Endothelial cell of umbilical vein (primary cell): ENCODE measurements around the gene TEAD3. TPM values are rescaled to one million over a fixed set of nuclear protein-coding genes. Genes with fewer than 3 reads are reported as not detected.

Experiments
- BruUV-seq: library from RNA; stranded (reverse); fragments of 400-500 nt; replicated peaks from 2 replicates; lab custom pipeline; 2021; lab: Mats Ljungman, UMichigan
- CTCF ChIA-PET: fragments of 300-600, 350-600 bp; sonication (Branson Sonifier 250); formaldehyde crosslinking; loops from one replicate; lab custom pipeline; 2021; ENCODE audit warnings: antibody characterized with exemption, inconsistent platforms; lab: Charles Lee
- POLR2A ChIA-PET: fragments of 300-600, 350-600 bp; sonication (Branson Sonifier 250); formaldehyde crosslinking; loops from one replicate; lab custom pipeline; 2021; ENCODE audit warnings: antibody characterized with exemption, inconsistent platforms; lab: Charles Lee
- DNase-seq: peaks from one replicate; pipeline ENCODE4 v3.0.0-alpha.2; 2011; ENCODE audit warnings: low read depth, low spot score
- FAIRE-seq: peaks from 2 replicates; lab custom pipeline; 2011; peaks lifted over from hg19 to GRCh38; lab: Jason Lieb, UNC
- H2AFZ ChIP-seq: 2 replicates; pipeline ENCODE4 v1.6.0; 2012; ENCODE audit warnings: low read depth, low read length, control low read depth, inconsistent platforms
- H3K27ac ChIP-seq: 2 replicates; pipeline ENCODE4 v1.5.1; 2011; ENCODE audit warnings: low read depth, mild to moderate bottlenecking, control low read depth, low read length, moderate library complexity; ENCODE audit not compliant: insufficient read depth
- H3K27me3 ChIP-seq, 2 experiments: 2 replicates each; pipeline versions ENCODE4 v1.6.0 to v1.6.1; 2011; ENCODE audit warnings: low read length in 2 of 2, mixed read lengths in 1 of 2; ENCODE audit not compliant: control insufficient read depth in 2 of 2, insufficient read depth in 2 of 2
- H3K36me3 ChIP-seq, 2 experiments: 2 replicates in 1 of 2; 3 replicates in 1 of 2; pipeline ENCODE4 v1.5.1; 2011; ENCODE audit warnings: low read length in 2 of 2, mild to moderate bottlenecking in 1 of 2, moderate library complexity in 1 of 2; ENCODE audit not compliant: control insufficient read depth in 2 of 2, insufficient read depth in 2 of 2; ENCODE audit errors: extremely low read depth in 1 of 2
- H3K4me1 ChIP-seq: 3 replicates; pipeline ENCODE4 v1.5.1; 2011; ENCODE audit warnings: mild to moderate bottlenecking, low read length; ENCODE audit not compliant: control insufficient read depth, insufficient read depth; ENCODE audit errors: extremely low read depth
- H3K4me2 ChIP-seq: 2 replicates; pipeline ENCODE4 v1.6.1; 2011; ENCODE audit warnings: low read length, control low read depth, mixed read lengths; ENCODE audit not compliant: insufficient read depth
- H3K4me3 ChIP-seq, 3 experiments: fragments of 200-600 bp in 1 of 3; sonication (generic), shearing (Covaris generic) in 1 of 3; replicated peaks in 1 of 3; 2 replicates each; pipeline ENCODE4 v1.5.1; 2011 to 2016; ENCODE audit warnings: control low read depth in 3 of 3, low read length in 3 of 3, mild to moderate bottlenecking in 2 of 3, inconsistent platforms in 1 of 3, low read depth in 1 of 3, moderate library complexity in 1 of 3; ENCODE audit not compliant: insufficient read depth in 1 of 3
- H3K79me2 ChIP-seq: 2 replicates; pipeline ENCODE4 v1.6.0; 2012; ENCODE audit warnings: low read length, inconsistent platforms; ENCODE audit not compliant: control insufficient read depth, insufficient read depth
- H3K9ac ChIP-seq: replicated peaks from 2 replicates; pipeline ENCODE3; 2011; ENCODE audit warnings: low read length, control low read depth; ENCODE audit not compliant: insufficient read depth; ENCODE audit errors: extremely low read depth
- H3K9me1 ChIP-seq: replicated peaks from 3 replicates; pipeline ENCODE4 v1.6.0; 2011; ENCODE audit warnings: mild to moderate bottlenecking, low read length; ENCODE audit not compliant: control insufficient read depth, insufficient read depth; ENCODE audit errors: extremely low read depth
- H3K9me3 ChIP-seq: replicated peaks from 2 replicates; pipeline ENCODE4 v1.5.1; 2012; ENCODE audit warnings: low read length, inconsistent platforms; ENCODE audit not compliant: control insufficient read depth, insufficient read depth
- H4K20me1 ChIP-seq: replicated peaks from 2 replicates; pipeline ENCODE3; 2011; ENCODE audit warnings: mild to moderate bottlenecking, low read length; ENCODE audit not compliant: control insufficient read depth, insufficient read depth; ENCODE audit errors: extremely low read depth
- CTCF ChIP-seq, 2 donors: IDR thresholded peaks; 1 replicate in 1 of 2; 2 replicates in 1 of 2; pipeline ENCODE4 v1.5.1; 2011; ENCODE audit warnings: low read length in 2 of 2, mild to moderate bottlenecking in 2 of 2, moderate library complexity in 2 of 2, control low read depth in 1 of 2, inconsistent platforms in 1 of 2, low read depth in 1 of 2; ENCODE audit not compliant: insufficient read depth in 1 of 2; ENCODE audit errors: extremely low read depth in 1 of 2
- EZH2 ChIP-seq: IDR thresholded peaks from 2 replicates; pipeline ENCODE4 v1.6.1; 2012; ENCODE audit warnings: borderline replicate concordance, low read depth, mild to moderate bottlenecking, moderate library complexity, low read length, inconsistent platforms; ENCODE audit not compliant: severe bottlenecking
- FOS ChIP-seq: IDR thresholded peaks from 2 replicates; pipeline ENCODE4 v1.6.1; 2011; ENCODE audit warnings: mild to moderate bottlenecking, low read length, moderate library complexity, borderline replicate concordance; ENCODE audit not compliant: insufficient read depth
- GATA2 ChIP-seq: IDR thresholded peaks from 2 replicates; pipeline ENCODE4 v1.7.0; 2011; ENCODE audit warnings: low read depth, mild to moderate bottlenecking, moderate library complexity, mixed read lengths, low read length; ENCODE audit not compliant: insufficient read length, insufficient read depth
- JUN ChIP-seq: IDR thresholded peaks from 2 replicates; pipeline ENCODE4 v1.6.1; 2011; ENCODE audit warnings: borderline replicate concordance, low read depth; ENCODE audit not compliant: insufficient read length, insufficient read depth
- MAX ChIP-seq: IDR thresholded peaks from 2 replicates; pipeline ENCODE4 v1.6.1; 2011; ENCODE audit not compliant: insufficient read depth, insufficient read length
- MYC ChIP-seq: IDR thresholded peaks from one replicate; pipeline ENCODE4 v1.6.1; 2011; ENCODE audit warnings: mild to moderate bottlenecking, low read depth, low read length
- POLR2A ChIP-seq: IDR thresholded peaks from 2 replicates; pipeline ENCODE4 v1.6.1; 2012; ENCODE audit warnings: low read depth, mild to moderate bottlenecking, control low read depth, low read length
- POLR2AphosphoS5 ChIP-seq: IDR thresholded peaks from 2 replicates; pipeline ENCODE4 v1.6.1; 2012; ENCODE audit warnings: low read depth, mild to moderate bottlenecking, control low read depth, low read length, moderate library complexity; ENCODE audit not compliant: insufficient read depth
- dilution Hi-C: fragments of 300-500 bp; cut with MboI; formaldehyde crosslinking; loops from one replicate; pipeline ENCODE4 v1.15.0; 2019; ENCODE audit warnings: low sequenced_read_pairs; ENCODE audit not compliant: extremely low pct_ligation_motif_present
- intact Hi-C: fragments of 100-400 bp; cut with micrococcal nuclease; formaldehyde crosslinking; loops from one replicate; pipeline ENCODE4 v1.10.0; 2022
- polyA plus RNA-seq, 4 experiments: library from polyadenylated mRNA; depleted of rRNA in 3 of 4; stranded (reverse) in 3 of 4; unstranded in 1 of 4; fragments of >200 nt; gene quantifications; 2 replicates each; pipeline versions ENCODE4 v1.2.1 to v1.2.3, GENCODE V29; 2011 to 2012; ENCODE audit warnings: missing spikeins in 1 of 4
- total RNA-seq: library from RNA; stranded (reverse); gene quantifications from 2 replicates; pipeline ENCODE4 v1.2.3, GENCODE V29; 2021

TEAD3 gene
- total and polyA plus RNA-seq, 2 donors (not counting 3 experiments of a cell fraction or from before 2014, with no cell fraction given): 1.1 to 1.6 TPM

DNA sequence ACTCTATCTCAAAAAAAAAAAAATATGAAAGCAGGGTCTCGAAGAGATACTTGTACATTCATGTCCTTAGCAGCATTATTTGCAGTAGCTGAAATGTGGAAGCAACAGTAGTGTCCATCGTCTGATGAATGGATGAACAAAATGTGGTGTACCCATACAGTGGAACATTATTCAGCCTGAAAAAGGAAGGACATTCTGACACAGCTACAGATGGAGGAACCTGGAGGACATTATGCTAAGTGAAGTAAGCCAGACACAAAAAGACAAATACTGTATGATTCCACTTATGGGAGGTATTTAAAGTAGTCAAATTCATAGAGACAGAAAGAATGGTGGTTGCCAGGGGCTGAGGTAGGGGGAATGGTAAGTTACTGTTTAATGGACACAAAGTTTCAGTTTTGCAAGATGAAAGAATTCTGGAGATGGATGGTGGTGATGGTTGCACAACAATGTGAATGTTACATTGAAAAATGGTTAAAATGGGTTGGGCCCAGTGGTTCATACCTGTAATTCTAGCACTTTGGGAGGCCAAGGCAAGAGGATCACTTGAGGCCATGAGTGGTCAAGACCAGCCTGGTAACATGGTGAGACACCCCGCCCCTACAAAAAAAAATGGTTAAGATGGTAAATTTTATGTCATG, 27.6 kb upstream of the TEAD3 start:
- Histone ChIP-seq H3K27me3 (no peaks in the 10 kb centered on the region), H3K36me3 (no peaks in the 10 kb centered on the region), H3K4me2 (no peak overlapping the region), H3K4me1 (no peaks in the 10 kb centered on the region), H3K4me3 (no peak overlapping the region), H3K9me1 (no peaks in the 10 kb centered on the region), H3K9me3 (no peaks in the 10 kb centered on the region), H3K9ac (no peak overlapping the region), H3K79me2 (no peaks in the 10 kb centered on the region), H2AFZ (no peak overlapping the region), H4K20me1 (no peaks in the 10 kb centered on the region), H3K27ac (no peak overlapping the region)
- ChIA-PET CTCF (interaction anchor here (0.7 to 11.7 kb wide), 5 partner anchors 10 to 213 kb away, joined by 3 to 252 read pairs (median 6); partner anchors contain the start of gene ARMC12), POLR2A (no interaction called here)
- no peak for TF ChIP-seq JUN
- TF ChIP-seq POLR2A: no peak
- TF ChIP-seq CTCF (IDR thresholded peaks at IDR 0.05; ENCODE audit: extremely low read depth in 1 of 2, insufficient read depth in 1 of 2, low read depth in 1 of 2, low read length in 2 of 2): no peak
- TF ChIP-seq EZH2: no peak
- TF ChIP-seq POLR2AphosphoS5: no peak
- no peak for TF ChIP-seq GATA2
- no peak for TF ChIP-seq MYC
- TF ChIP-seq FOS: no peak
- no peak for TF ChIP-seq MAX
- DNase-seq (no peak), FAIRE-seq (no peak)
- no TSS peak for BruUV-seq
- intact Hi-C loops (loop anchor here (5.0 to 10.0 kb wide), 2 partner anchors 43 to 100 kb away; no protein-coding TSS in a partner anchor), dilution Hi-C loops (no loop called here)
